OCI-LY7 (cell line): ENCODE data around the gene IGFALS. TPM values are rescaled to one million over a fixed set of nuclear protein-coding genes. Genes with fewer than 3 reads are reported as not detected.

Experiments
- BruUV-seq: library from RNA; stranded (reverse); fragments of 400-500 nt; replicated peaks from 2 replicates; lab custom pipeline; 2021; lab: Mats Ljungman, UMichigan
- CTCF ChIA-PET: fragments of 300-600 bp; sonication (Branson Sonifier 250); formaldehyde crosslinking; loops from one replicate; lab custom pipeline; 2022; ENCODE audit warnings: antibody characterized with exemption; ENCODE audit not compliant: unreplicated experiment; lab: Charles Lee
- POLR2A ChIA-PET: fragments of 300-600 bp; sonication (Branson Sonifier 250); formaldehyde crosslinking; loops from one replicate; lab custom pipeline; 2022; ENCODE audit warnings: antibody characterized with exemption; lab: Charles Lee
- DNase-seq: peaks from one replicate; pipeline ENCODE4 v3.0.0-alpha.2; 2015; ENCODE audit warnings: low spot score
- H2AFZ ChIP-seq: fragments of 200-600 bp; sonication (generic), shearing (Covaris generic); 2 replicates; pipeline ENCODE4 v1.6.1; 2014; ENCODE audit warnings: mild to moderate bottlenecking, antibody characterized with exemption, low read length, moderate library complexity
- H3K27ac ChIP-seq: fragments of 200-600 bp; sonication (generic); 2 replicates; pipeline ENCODE4 v1.5.1; 2014; ENCODE audit warnings: mixed run types, low read depth, mild to moderate bottlenecking, moderate library complexity, low read length, inconsistent platforms; ENCODE audit not compliant: poor library complexity, severe bottlenecking
- H3K36me3 ChIP-seq: fragments of 200-600 bp; sonication (generic); 2 replicates; pipeline ENCODE4 v1.6.1; 2014; ENCODE audit warnings: mild to moderate bottlenecking, antibody characterized with exemption, low read length, moderate library complexity, mixed read lengths; ENCODE audit not compliant: insufficient read depth
- H3K4me1 ChIP-seq: fragments of 200-600 bp; sonication (generic); 2 replicates; pipeline ENCODE4 v1.5.1; 2014; ENCODE audit warnings: mild to moderate bottlenecking, low read length; ENCODE audit not compliant: insufficient read depth, poor library complexity, severe bottlenecking
- H3K4me2 ChIP-seq: fragments of 200-600 bp; sonication (generic); 2 replicates; pipeline ENCODE4 v1.6.1; 2014; ENCODE audit warnings: mild to moderate bottlenecking, low read length
- H3K4me3 ChIP-seq: fragments of 200-600 bp; sonication (generic); 2 replicates; pipeline ENCODE4 v1.5.1; 2014; ENCODE audit warnings: mild to moderate bottlenecking, low read depth, low read length; ENCODE audit not compliant: poor library complexity, severe bottlenecking
- H3K79me2 ChIP-seq: fragments of 200-600 bp; sonication (generic); 2 replicates; pipeline ENCODE4 v1.6.1; 2016; ENCODE audit warnings: low read depth, mild to moderate bottlenecking, low read length, moderate library complexity, mixed read lengths; ENCODE audit not compliant: insufficient read depth
- H3K9me2 ChIP-seq: fragments of 200-600 bp; sonication (generic); 2 replicates; pipeline ENCODE4 v1.6.1; 2016; ENCODE audit warnings: mild to moderate bottlenecking, low read length, mixed read lengths; ENCODE audit not compliant: insufficient read depth
- H3K9me3 ChIP-seq: fragments of 200-600 bp; sonication (generic); 2 replicates; pipeline ENCODE4 v1.6.1; 2014; ENCODE audit warnings: mild to moderate bottlenecking, mixed run types, low read length, mixed read lengths
- H4K20me1 ChIP-seq: fragments of 200-600 bp; sonication (generic); 2 replicates; pipeline ENCODE4 v1.6.1; 2014; ENCODE audit warnings: mild to moderate bottlenecking, antibody characterized with exemption, low read length, moderate library complexity, mixed read lengths; ENCODE audit not compliant: insufficient read depth
- CTCF ChIP-seq: fragments of 200-600 bp; sonication (generic); conservative IDR thresholded peaks from 2 replicates; pipeline ENCODE4 v1.5.1; 2014; ENCODE audit warnings: mild to moderate bottlenecking, antibody characterized with exemption, low read length, moderate library complexity, mixed read lengths
- EZH2phosphoT487 ChIP-seq: fragments of 200-600 bp; sonication (generic); IDR thresholded peaks from 2 replicates; pipeline ENCODE4 v1.6.1; 2018; ENCODE audit warnings: low read depth, borderline replicate concordance, mild to moderate bottlenecking, mixed run types, antibody characterized with exemption, low read length, moderate library complexity, mixed read lengths
- intact Hi-C: fragments of 100-400 bp; cut with micrococcal nuclease; formaldehyde crosslinking; loops from one replicate; pipeline ENCODE4 v1.10.0; 2022; ENCODE audit not compliant: unreplicated experiment
- total RNA-seq, 2 experiments: library from RNA; depleted of rRNA in 1 of 2; stranded (reverse); fragments of >200 nt in 1 of 2; shearing (Covaris generic) in 1 of 2; gene quantifications; 2 replicates each; pipeline ENCODE4 v1.2.3, GENCODE V29; 2014 to 2022

Gene IGFALS
- total RNA-seq, 2 experiments from 2014 or later = 0.13 TPM; not detected in 1

GRCh38 chr16:1817716-1818115, 24.2 kb upstream of the IGFALS start:
- POLR2A ChIA-PET = no interaction called here
- H3K9me2 ChIP-seq = no peaks in the 10 kb centered on the region
- no TSS peak for BruUV-seq
- no peaks in the 10 kb centered on the region for H4K20me1 ChIP-seq
- H3K4me1 ChIP-seq = no peaks in the 10 kb centered on the region
- no peak for DNase-seq
- intact Hi-C loops = no loop called here
- H3K36me3 ChIP-seq = no peaks in the 10 kb centered on the region
- H3K27ac ChIP-seq = no peak overlapping the region
- no peak overlapping the region for H3K4me3 ChIP-seq
- no peak overlapping the region for H3K4me2 ChIP-seq
- CTCF ChIA-PET = no interaction called here
- H3K9me3 ChIP-seq = no peaks in the 10 kb centered on the region
- H2AFZ ChIP-seq = no peak overlapping the region
- TF ChIP-seq EZH2phosphoT487 = no peak
- no peak for TF ChIP-seq CTCF
- no peaks in the 10 kb centered on the region for H3K79me2 ChIP-seq

GRCh38 chr16:1817276-1817589, 23.7 kb upstream of the IGFALS start:
- no peaks in the 10 kb centered on the region for H3K79me2 ChIP-seq
- no peak overlapping the region for H3K4me3 ChIP-seq
- ChIA-PET CTCF (no interaction called here), POLR2A (no interaction called here)
- H2AFZ ChIP-seq = no peak overlapping the region
- no peak overlapping the region for H3K27ac ChIP-seq
- intact Hi-C loops = no loop called here
- no peaks in the 10 kb centered on the region for H4K20me1 ChIP-seq
- H3K36me3 ChIP-seq = no peaks in the 10 kb centered on the region
- no TSS peak for BruUV-seq
- no peaks in the 10 kb centered on the region for H3K4me1 ChIP-seq
- H3K9me3 ChIP-seq = no peaks in the 10 kb centered on the region
- DNase-seq = no peak
- H3K4me2 ChIP-seq = no peak overlapping the region
- no peaks in the 10 kb centered on the region for H3K9me2 ChIP-seq
- TF ChIP-seq CTCF = no peak
- TF ChIP-seq EZH2phosphoT487 = no peak

- no peaks in the 10 kb centered on the region for H3K4me1 ChIP-seq
- no peaks in the 10 kb centered on the region for H3K9me2 ChIP-seq
- no peak overlapping the region for H3K4me3 ChIP-seq
- H3K36me3 ChIP-seq = no peaks in the 10 kb centered on the region
- no TSS peak for BruUV-seq
- H3K9me3 ChIP-seq = no peaks in the 10 kb centered on the region
- H3K4me2 ChIP-seq = no peak overlapping the region
- no peaks in the 10 kb centered on the region for H4K20me1 ChIP-seq
- H3K79me2 ChIP-seq = no peaks in the 10 kb centered on the region
- no peak overlapping the region for H2AFZ ChIP-seq
- TF ChIP-seq CTCF (no peak), EZH2phosphoT487 (no peak)
- H3K27ac ChIP-seq = no peak overlapping the region
- DNase-seq = no peak
- ChIA-PET POLR2A (no interaction called here), CTCF (no interaction called here)
- intact Hi-C loops = no loop called here
Observed at GRCh38 chr16:1816396-1817275, 23.1 kb upstream of the IGFALS start.
